ENCODE results near the gene L3MBTL2. TPM values are rescaled to one million over a fixed set of nuclear protein-coding genes. Genes with fewer than 3 reads are reported as not detected.
A peak's percentile ranks its signal among the peaks of the same experiment; 100 is the strongest.

L3MBTL2 gene
- total RNA-seq (2014; rRNA removed; shearing (Covaris generic)) (23.3 and 28.1 TPM in 2 replicates), total RNA-seq (2022) (25.6 and 33.4 TPM in 2 replicates), Bru-seq, nascent RNA (percentile 63 among the genes with signal in this experiment), BruChase-seq, experiment 1, labeled RNA remaining after a 6-hour chase (percentile 71 among the genes with signal in this experiment), BruChase-seq, experiment 2, labeled RNA remaining after a 2-hour chase (percentile 71 among the genes with signal in this experiment)
- long read RNA-seq, transcript L3MBTL2-201 (17 exons, 3,296 nt), result major isoform, 71 of 94 reads
- long read RNA-seq, partial matches to known transcripts, result 3 of 94 reads
- long read RNA-seq, other reads (novel, unspliced or antisense), result 18 of 94 reads

GRCh38 chr22:41204992-41205900 is at the start of gene L3MBTL2:
L3MBTL2 (plus strand) TSS chr22:41205312; CDS start chr22:41205363, 51 bp downstream.
- Histone ChIP-seq H3K9me3 (ENCODE audit: low read length) (no peaks in the 10 kb centered on the region), H2AFZ (ENCODE audit: low read length) (peak within 1 kb of the TSS; percentile 83), H3K9me2 (ENCODE audit: insufficient read depth, low read length) (no peaks in the 10 kb centered on the region), H3K36me3 (ENCODE audit: insufficient read depth, low read length) (peaks cover 8% of the 10 kb centered on the region; the same call in 1 of the 2 replicates), H4K20me1 (ENCODE audit: insufficient read depth, low read length) (no peaks in the 10 kb centered on the region), H3K4me1 (ENCODE audit: insufficient read depth, low read length, poor library complexity, severe bottlenecking) (peaks cover 19% of the 10 kb centered on the region), H3K4me3 (ENCODE audit: low read depth, low read length, poor library complexity, severe bottlenecking) (peak within 1 kb of the TSS; percentile 76), H3K4me2 (ENCODE audit: low read length) (peak within 1 kb of the TSS; percentile 82), H3K79me2 (ENCODE audit: insufficient read depth, low read depth, low read length) (peaks cover 17% of the 10 kb centered on the region; the same call in 1 of the 2 replicates), H3K27ac (ENCODE audit: low read depth, low read length, poor library complexity, severe bottlenecking) (peak within 1 kb of the TSS; percentile 54)
- ChIA-PET POLR2A (no interaction called here), CTCF (ENCODE audit: unreplicated experiment) (no interaction called here)
- BruUV-seq (replicated peaks), result TSS peak; percentile 89
- TF ChIP-seq CTCF (conservative IDR thresholded peaks at IDR 0.05; ENCODE audit: low read length), result no peak
- no peak for TF ChIP-seq EZH2phosphoT487 (IDR thresholded peaks at IDR 0.05; ENCODE audit: borderline replicate concordance, low read depth, low read length)
- intact Hi-C loops (cut with micrococcal nuclease; ENCODE audit: unreplicated experiment), result loop anchor here (5.0 kb wide), 1 partner anchor 113 kb away; the partner anchor contains the start of gene EP300
- peak; percentile 97 for DNase-seq (ENCODE audit: low spot score)

- DNase-seq (ENCODE audit: low spot score), result no peak
- intact Hi-C loops (cut with micrococcal nuclease; ENCODE audit: unreplicated experiment), result no loop called here
- no peak overlapping the region for H3K4me3 ChIP-seq (ENCODE audit: low read depth, low read length, poor library complexity, severe bottlenecking)
- H3K4me2 ChIP-seq (ENCODE audit: low read length), result no peak overlapping the region
- no peak for TF ChIP-seq EZH2phosphoT487 (IDR thresholded peaks at IDR 0.05; ENCODE audit: borderline replicate concordance, low read depth, low read length)
- TF ChIP-seq CTCF (conservative IDR thresholded peaks at IDR 0.05; ENCODE audit: low read length), result no peak
- H2AFZ ChIP-seq (ENCODE audit: low read length), result no peak overlapping the region
- H3K4me1 ChIP-seq (ENCODE audit: insufficient read depth, low read length, poor library complexity, severe bottlenecking), result no peaks in the 10 kb centered on the region
- BruUV-seq (replicated peaks), result no TSS peak
- H3K27ac ChIP-seq (ENCODE audit: low read depth, low read length, poor library complexity, severe bottlenecking), result no peak overlapping the region
- no peaks in the 10 kb centered on the region for H4K20me1 ChIP-seq (ENCODE audit: insufficient read depth, low read length)
- no peaks in the 10 kb centered on the region for H3K9me3 ChIP-seq (ENCODE audit: low read length)
- H3K79me2 ChIP-seq (ENCODE audit: insufficient read depth, low read depth, low read length), result no peaks in the 10 kb centered on the region
- H3K9me2 ChIP-seq (ENCODE audit: insufficient read depth, low read length), result no peaks in the 10 kb centered on the region
- ChIA-PET POLR2A (interaction anchor here (0.6 kb wide), 1 partner anchor 529 kb away, joined by 5 read pairs; no protein-coding TSS in a partner anchor), CTCF (ENCODE audit: unreplicated experiment) (no interaction called here)
- H3K36me3 ChIP-seq (ENCODE audit: insufficient read depth, low read length), result peaks cover 99% of the 10 kb centered on the region
These were observed 48.0 kb upstream of the L3MBTL2 start for GRCh38 chr22:41157083-41157482.

Data from OCI-LY7 (cell line).